ENCODE results near the gene NUP62. TPM values are rescaled to one million over a fixed set of nuclear protein-coding genes. Genes with fewer than 3 reads are reported as not detected.

Gene NUP62
- total and polyA plus RNA-seq, 2 of the 8 experiments (the other 6 are each of a cell fraction or from before 2014, with no cell fraction given), result 50.0 to 107 TPM

- TF ChIP-seq RNF2 (IDR thresholded peaks at IDR 0.05; ENCODE audit: borderline replicate concordance, low read depth, low read length, missing control alignments, poor library complexity, severe bottlenecking) (no peak), HDAC6 (IDR thresholded peaks at IDR 0.05; ENCODE audit: low read depth, low read length) (no peak), RXRA (IDR thresholded peaks at IDR 0.05; ENCODE audit: insufficient read depth, low read depth, low read length) (no peak)
Observed at GRCh38 chr19:49875857-49876421, 53.4 kb downstream of the NUP62 start (continued).

All from H1 (cell line).